B cell (primary cell): ENCODE results near the gene ID3. TPM values are rescaled to one million over a fixed set of nuclear protein-coding genes. Genes with fewer than 3 reads are reported as not detected.
A peak's percentile ranks its signal among the peaks of the same experiment; 100 is the strongest.

ENCODE experiments used
- ATAC-seq: fragments of 200-7000 bp; cut with Tn5 transposase; one replicate; pipeline ENCODE4 v1.10.0; 2021; ENCODE audit warnings: low read depth, mild to moderate bottlenecking, moderate number of reproducible peaks, moderate library complexity
- CTCF ChIA-PET: fragments of 350-600 bp; sonication (Branson Sonifier 250); formaldehyde crosslinking; loops from one replicate; lab custom pipeline; 2021; ENCODE audit warnings: antibody characterized with exemption, inconsistent platforms; lab: Charles Lee
- POLR2A ChIA-PET: fragments of 350-600 bp; sonication (Branson Sonifier 250); formaldehyde crosslinking; loops from one replicate; lab custom pipeline; 2021; ENCODE audit warnings: antibody characterized with exemption; lab: Charles Lee
- DNase-seq: peaks from one replicate; pipeline ENCODE4 v3.0.0; 2013
- H2AFZ ChIP-seq: 2 replicates; pipeline ENCODE4 v1.6.1; 2012; ENCODE audit warnings: mild to moderate bottlenecking, low read depth, low read length; ENCODE audit not compliant: insufficient read depth, poor library complexity, severe bottlenecking
- H3K27ac ChIP-seq, 2 donors: 1 replicate in 1 of 2; 2 replicates in 1 of 2; pipeline ENCODE4 v1.5.1; 2012 to 2013; ENCODE audit warnings: low read length in 2 of 2, mild to moderate bottlenecking in 2 of 2, moderate library complexity in 1 of 2
- H3K27me3 ChIP-seq, 4 experiments: fragments of 200-600 bp in 1 of 4; sonication (generic) in 1 of 4; replicated peaks in 1 of 4; 1 replicate in 2 of 4; 2 replicates in 2 of 4; pipeline versions ENCODE4 v1.6.1 to v1.7.0; 2013 to 2016; ENCODE audit warnings: low read length in 3 of 4, mild to moderate bottlenecking in 2 of 4, mixed read lengths in 1 of 4, moderate library complexity in 1 of 4; ENCODE audit not compliant: insufficient read depth in 4 of 4, control insufficient read depth in 3 of 4; ENCODE audit errors: control extremely low read depth in 1 of 4
- H3K36me3 ChIP-seq, 2 experiments: replicated peaks in 1 of 2; 1 replicate in 1 of 2; 2 replicates in 1 of 2; pipeline versions ENCODE4 v1.6.1 to v1.7.1; 2013; ENCODE audit warnings: low read length in 1 of 2; ENCODE audit not compliant: insufficient read depth in 2 of 2, control insufficient read depth in 1 of 2; ENCODE audit errors: control extremely low read depth in 1 of 2, extremely low read depth in 1 of 2
- H3K4me1 ChIP-seq, 2 donors: fragments of 200-600 bp in 1 of 2; sonication (generic) in 1 of 2; 1 replicate in 1 of 2; 2 replicates in 1 of 2; pipeline versions ENCODE4 v1.5.1 to v1.6.1; 2013 to 2017; ENCODE audit warnings: low read length in 2 of 2; ENCODE audit not compliant: control insufficient read depth in 2 of 2, insufficient read depth in 2 of 2
- H3K4me2 ChIP-seq: replicated peaks from 2 replicates; pipeline ENCODE3; 2012; ENCODE audit warnings: mild to moderate bottlenecking, low read depth, low read length; ENCODE audit not compliant: poor library complexity, severe bottlenecking
- H3K4me3 ChIP-seq, 5 experiments: fragments of 200-600 bp in 1 of 5; sonication (generic) in 1 of 5; 1 replicate in 3 of 5; 2 replicates in 2 of 5; pipeline versions ENCODE4 v1.5.1 to v1.7.0; 2011 to 2016; ENCODE audit warnings: low read length in 4 of 5, mild to moderate bottlenecking in 4 of 5, low read depth in 2 of 5, control low read depth in 1 of 5, moderate library complexity in 1 of 5; ENCODE audit not compliant: insufficient read depth in 1 of 5; ENCODE audit errors: control extremely low read depth in 1 of 5, extremely low read depth in 1 of 5
- H3K79me2 ChIP-seq: fragments of 200-600 bp; sonication (generic); one replicate; pipeline ENCODE4 v1.6.0; 2016; ENCODE audit warnings: low read length; ENCODE audit not compliant: control insufficient read depth, insufficient read depth
- H3K9ac ChIP-seq: fragments of 200-600 bp; sonication (generic); 2 replicates; pipeline ENCODE4 v1.6.1; 2017; ENCODE audit warnings: mild to moderate bottlenecking, low read length, moderate library complexity
- H3K9me3 ChIP-seq, 3 donors: one replicate each; pipeline versions ENCODE4 v1.6.1 to v1.7.1; 2013; ENCODE audit warnings: low read length in 2 of 3; ENCODE audit not compliant: control insufficient read depth in 2 of 3, insufficient read depth in 1 of 3; ENCODE audit errors: control extremely low read depth in 1 of 3
- H4K20me1 ChIP-seq: 2 replicates; pipeline ENCODE4 v1.6.0; 2012; ENCODE audit warnings: mild to moderate bottlenecking, low read length; ENCODE audit not compliant: insufficient read depth, control insufficient read depth, poor library complexity, severe bottlenecking
- H3K27ac Mint-ChIP-seq: one replicate; pipeline ENCODE4 v1.8.0; 2021; ENCODE audit warnings: mixed read lengths
- H3K27me3 Mint-ChIP-seq: one replicate; pipeline ENCODE4 v1.8.0; 2021; ENCODE audit warnings: mixed read lengths
- H3K4me1 Mint-ChIP-seq: one replicate; pipeline ENCODE4 v1.8.0; 2021; ENCODE audit warnings: mixed read lengths
- H3K4me3 Mint-ChIP-seq: one replicate; pipeline ENCODE4 v1.8.0; 2021; ENCODE audit warnings: mixed read lengths
- H3K9me3 Mint-ChIP-seq: one replicate; pipeline ENCODE4 v1.8.0; 2022; ENCODE audit warnings: mixed read lengths; ENCODE audit not compliant: insufficient read depth
- EZH2 ChIP-seq: IDR thresholded peaks from 2 replicates; pipeline ENCODE4 v1.6.1; 2012; ENCODE audit warnings: borderline replicate concordance, low read depth, mild to moderate bottlenecking, moderate library complexity, low read length; ENCODE audit not compliant: insufficient read depth, poor library complexity, severe bottlenecking
- WGBS: methylation state at CpG from one replicate; pipeline ENCODE4 v1.1.5; 2013; ENCODE audit warnings: missing lambda C conversion rate; ENCODE audit not compliant: insufficient coverage; 5-methylcytosine and 5-hydroxymethylcytosine counted together
- intact Hi-C: fragments of 100-400 bp; cut with micrococcal nuclease; formaldehyde crosslinking; loops from one replicate; pipeline ENCODE4 v1.10.0; 2022
- polyA plus RNA-seq: library from polyadenylated mRNA; depleted of rRNA; stranded (reverse); fragments of >200 nt; gene quantifications from 2 replicates; pipeline ENCODE4 v1.2.3, GENCODE V29; 2012
- total RNA-seq, 2 donors: library from RNA; stranded (reverse); fragments of 120-200 nt in 1 of 2; gene quantifications; 1 replicate in 1 of 2; 2 replicates in 1 of 2; pipeline versions ENCODE4 v1.2.3 to v1.2.4, GENCODE V29; 2013 to 2022
- TF ChIP-seq, protein P1 (sequence below): fragments of 200-600 bp; IDR thresholded peaks from one replicate; pipeline ENCODE4 v1.8.0; 2022; ENCODE audit warnings: antibody characterized with exemption, mild to moderate bottlenecking

Gene ID3
- total and polyA plus RNA-seq, 2 donors (not counting 1 experiment from before 2014, with no cell fraction given), result 212 to 367 TPM

DNA sequence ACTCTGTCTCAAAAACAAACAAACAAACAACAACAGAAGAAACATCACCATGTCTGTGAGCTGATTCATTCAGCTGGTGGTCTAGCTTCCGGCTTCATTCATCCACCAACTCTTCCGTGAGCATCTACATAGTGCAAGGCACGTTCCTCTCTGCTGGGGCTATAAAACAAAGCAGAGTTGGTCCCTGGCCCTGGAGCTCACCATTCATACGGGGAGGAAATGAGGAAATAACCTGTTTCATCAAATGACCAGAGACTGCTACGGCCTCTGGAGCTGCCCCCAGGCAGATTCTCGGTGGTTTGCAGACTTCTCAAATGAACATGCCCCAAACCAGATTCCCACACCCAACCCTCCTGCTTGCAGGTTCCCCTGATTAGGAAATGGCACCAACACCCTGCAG is 41.0 kb upstream of the ID3 start:
- peaks cover 76% of the 10 kb centered on the region for H3K4me1 Mint-ChIP-seq
- POLR2A ChIA-PET, result interaction anchor here (0.6 to 7.3 kb wide), 7 partner anchors 9 to 59 kb away, joined by 3 to 43 read pairs (median 4); partner anchors contain the start of gene ID3
- intact Hi-C loops, result no loop called here
- Histone ChIP-seq H3K79me2 (peaks cover 22% of the 10 kb centered on the region), H2AFZ (peak overlapping the region; percentile 34), H3K4me1 (peaks cover 74 to 77% of the 10 kb centered on the region in 2 donors), H3K9ac (no peak overlapping the region), H3K9me3 (no peaks in the 10 kb centered on the region), H3K4me3 (no peak overlapping the region), H4K20me1 (no peaks in the 10 kb centered on the region), H3K4me2 (peak overlapping the region; percentile 52), H3K27ac (no peak overlapping the region), H3K36me3 (no peaks in the 10 kb centered on the region), H3K27me3 (no peaks in the 10 kb centered on the region)
- H3K27ac Mint-ChIP-seq, result peak overlapping the region; percentile 83
- WGBS, result 61% methylated on average over 6 of the region's 6 CpGs
- DNase-seq, result no peak
- peak overlapping the region; percentile 41 for H3K4me3 Mint-ChIP-seq
- H3K9me3 Mint-ChIP-seq, result no peaks in the 10 kb centered on the region
- no peak for ATAC-seq
- CTCF ChIA-PET, result interaction anchor here (0.6 to 15.1 kb wide), 8 partner anchors 8 to 60 kb away, joined by 3 to 250 read pairs (median 4); no protein-coding TSS in a partner anchor
- no peaks in the 10 kb centered on the region for H3K27me3 Mint-ChIP-seq
- TF ChIP-seq, protein P1, sequence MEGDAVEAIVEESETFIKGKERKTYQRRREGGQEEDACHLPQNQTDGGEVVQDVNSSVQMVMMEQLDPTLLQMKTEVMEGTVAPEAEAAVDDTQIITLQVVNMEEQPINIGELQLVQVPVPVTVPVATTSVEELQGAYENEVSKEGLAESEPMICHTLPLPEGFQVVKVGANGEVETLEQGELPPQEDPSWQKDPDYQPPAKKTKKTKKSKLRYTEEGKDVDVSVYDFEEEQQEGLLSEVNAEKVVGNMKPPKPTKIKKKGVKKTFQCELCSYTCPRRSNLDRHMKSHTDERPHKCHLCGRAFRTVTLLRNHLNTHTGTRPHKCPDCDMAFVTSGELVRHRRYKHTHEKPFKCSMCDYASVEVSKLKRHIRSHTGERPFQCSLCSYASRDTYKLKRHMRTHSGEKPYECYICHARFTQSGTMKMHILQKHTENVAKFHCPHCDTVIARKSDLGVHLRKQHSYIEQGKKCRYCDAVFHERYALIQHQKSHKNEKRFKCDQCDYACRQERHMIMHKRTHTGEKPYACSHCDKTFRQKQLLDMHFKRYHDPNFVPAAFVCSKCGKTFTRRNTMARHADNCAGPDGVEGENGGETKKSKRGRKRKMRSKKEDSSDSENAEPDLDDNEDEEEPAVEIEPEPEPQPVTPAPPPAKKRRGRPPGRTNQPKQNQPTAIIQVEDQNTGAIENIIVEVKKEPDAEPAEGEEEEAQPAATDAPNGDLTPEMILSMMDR, result no peak
- TF ChIP-seq EZH2, result no peak

DNA sequence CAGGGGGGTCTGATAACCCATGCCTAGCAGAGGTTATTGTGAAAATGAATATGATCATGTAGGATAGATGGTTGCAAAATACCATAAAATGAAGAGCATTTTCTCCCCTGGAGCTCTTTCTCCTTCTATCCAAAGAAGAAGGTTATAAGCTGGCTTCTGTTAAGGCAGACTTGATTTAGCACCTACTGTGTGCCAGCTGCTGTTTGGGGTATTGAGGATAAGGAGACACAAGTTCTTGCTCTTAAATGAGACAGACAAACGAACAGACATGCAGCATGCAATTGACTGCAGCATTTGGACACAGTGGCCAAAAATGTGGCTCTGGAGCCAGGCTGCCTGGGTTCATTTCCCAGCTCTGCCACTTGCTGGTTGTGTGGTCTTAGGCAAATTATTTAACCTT is 39.8 kb upstream of the ID3 start:
- Histone ChIP-seq H3K9ac (no peak overlapping the region), H4K20me1 (no peaks in the 10 kb centered on the region), H3K79me2 (peaks cover 19% of the 10 kb centered on the region), H3K27me3 (no peaks in the 10 kb centered on the region), H3K4me1 (peaks cover 85 to 89% of the 10 kb centered on the region in 2 donors), H2AFZ (no peak overlapping the region), H3K9me3 (no peaks in the 10 kb centered on the region), H3K36me3 (no peaks in the 10 kb centered on the region), H3K4me2 (peak overlapping the region; percentile 35), H3K27ac (no peak overlapping the region), H3K4me3 (no peak overlapping the region)
- TF ChIP-seq, protein P1, result no peak
- no peak for TF ChIP-seq EZH2
- ChIA-PET CTCF (interaction anchor here (0.9 to 15.1 kb wide), 10 partner anchors 13 to 54 kb away, joined by 3 to 250 read pairs (median 5); partner anchors contain the start of gene ID3), POLR2A (interaction anchor here (0.6 to 7.3 kb wide), 6 partner anchors 8 to 40 kb away, joined by 3 to 43 read pairs (median 9); partner anchors contain the start of gene ID3)
- 100% methylated on average over 1 of the region's 1 CpG for WGBS
- ATAC-seq (no peak), DNase-seq (no peak)
- Mint-ChIP-seq H3K4me3 (no peak overlapping the region), H3K27ac (peak overlapping the region; percentile 65), H3K27me3 (no peaks in the 10 kb centered on the region), H3K9me3 (no peaks in the 10 kb centered on the region), H3K4me1 (peaks cover 85% of the 10 kb centered on the region)
- intact Hi-C loops, result no loop called here
